ENCODE measurements around the gene EFCAB13.

GRCh38 chr17:47274319-47275069, 49.3 kb upstream of the EFCAB13 start:
- no peak for TF ChIP-seq CTCF (IDR thresholded peaks at IDR 0.05)
- TF ChIP-seq POLR2A (IDR thresholded peaks at IDR 0.05), result no peak
- TF ChIP-seq POLR2AphosphoS5 (IDR thresholded peaks at IDR 0.05), result no peak
